H1 (cell line): Measurements from ENCODE around the gene ACYP1. TPM values are rescaled to one million over a fixed set of nuclear protein-coding genes. Genes with fewer than 3 reads are reported as not detected.

Experiments
- CREB1 ChIP-seq: IDR thresholded peaks from 2 replicates; pipeline ENCODE4 v1.6.1; 2012; ENCODE audit warnings: inconsistent platforms
- E2F6 ChIP-seq: IDR thresholded peaks from 2 replicates; pipeline ENCODE4 v1.6.1; 2012; ENCODE audit warnings: inconsistent platforms
- EP300 ChIP-seq, 2 experiments: IDR thresholded peaks; 1 replicate in 1 of 2; 2 replicates in 1 of 2; pipeline ENCODE4 v1.6.1; 2011 to 2012; ENCODE audit warnings: low read depth in 2 of 2, low read length in 2 of 2, mild to moderate bottlenecking in 2 of 2, borderline replicate concordance in 1 of 2, inconsistent platforms in 1 of 2, moderate library complexity in 1 of 2
- EZH2 ChIP-seq: fragments of 200-600 bp; sonication (generic); IDR thresholded peaks from 2 replicates; pipeline ENCODE4 v1.7.1; 2012; ENCODE audit warnings: low read depth, mild to moderate bottlenecking, moderate library complexity, low read length, inconsistent platforms; ENCODE audit not compliant: severe bottlenecking
- GTF2F1 ChIP-seq: IDR thresholded peaks from 2 replicates; pipeline ENCODE4 v1.6.1; 2012; ENCODE audit warnings: low read depth, low read length, improper control_type of control experiment, borderline replicate concordance
- MAFK ChIP-seq: IDR thresholded peaks from 2 replicates; pipeline ENCODE4 v1.6.1; 2012; ENCODE audit warnings: low read depth, mild to moderate bottlenecking, improper control_type of control experiment, low read length
- MAX ChIP-seq: IDR thresholded peaks from 2 replicates; pipeline ENCODE4 v1.6.1; 2012; ENCODE audit warnings: inconsistent platforms
- POLR2AphosphoS5 ChIP-seq: IDR thresholded peaks from 2 replicates; pipeline ENCODE4 v1.6.1; 2011; ENCODE audit warnings: low read depth, low read length
- POU5F1 ChIP-seq: IDR thresholded peaks from 2 replicates; pipeline ENCODE4 v1.6.1; 2011; ENCODE audit warnings: low read depth, mild to moderate bottlenecking, low read length, moderate library complexity
- RAD21 ChIP-seq, 2 experiments: IDR thresholded peaks in 1 of 2; conservative IDR thresholded peaks in 1 of 2; 2 replicates each; pipeline ENCODE4 v1.6.1; 2011; ENCODE audit warnings: low read depth in 2 of 2, low read length in 2 of 2, improper control_type of control experiment in 1 of 2, inconsistent platforms in 1 of 2, mild to moderate bottlenecking in 1 of 2, moderate library complexity in 1 of 2
- RBBP5 ChIP-seq: IDR thresholded peaks from 2 replicates; pipeline ENCODE4 v1.7.1; 2012; ENCODE audit warnings: low read depth, mild to moderate bottlenecking, inconsistent platforms, low read length, moderate library complexity, borderline replicate concordance
- RFX5 ChIP-seq: IDR thresholded peaks from 2 replicates; pipeline ENCODE4 v1.6.1; 2011; ENCODE audit warnings: low read depth, low read length, improper control_type of control experiment, borderline replicate concordance
- RXRA ChIP-seq: IDR thresholded peaks from 2 replicates; pipeline ENCODE4 v1.6.1; 2011; ENCODE audit warnings: low read depth, mild to moderate bottlenecking, low read length, moderate library complexity; ENCODE audit not compliant: insufficient read depth
- SIN3A ChIP-seq, 2 experiments: IDR thresholded peaks in 1 of 2; conservative IDR thresholded peaks in 1 of 2; 2 replicates each; pipeline ENCODE4 v1.6.1; 2011 to 2012; ENCODE audit warnings: low read length in 2 of 2, improper control_type of control experiment in 1 of 2, low read depth in 1 of 2, mild to moderate bottlenecking in 1 of 2
- SRF ChIP-seq: IDR thresholded peaks from 2 replicates; pipeline ENCODE4 v1.6.1; 2011; ENCODE audit warnings: mild to moderate bottlenecking, low read depth, low read length, moderate library complexity
- polyA plus RNA-seq, 7 experiments: library from polyadenylated mRNA; depleted of rRNA in 3 of 7; stranded (reverse) in 5 of 7; unstranded in 2 of 7; fragments of >200 nt in 5 of 7; fragments of 200-250 nt in 2 of 7; gene quantifications; 1 replicate in 5 of 7; 2 replicates in 1 of 7; 4 replicates in 1 of 7; pipeline versions ENCODE4 v1.2.1 to v1.2.3, GENCODE V29; 2011 to 2013; ENCODE audit warnings: missing spikeins in 2 of 7, mixed read lengths in 2 of 7
- total RNA-seq: library from RNA; stranded (reverse); fragmentation: NEBNext Ultra II Directional; extraction: Animal tissue kit (Norgen Biotek cat#: 25700); gene quantifications from 2 replicates; pipeline ENCODE4 v1.2.1, GENCODE V29; 2021

ACYP1 gene
- total and polyA plus RNA-seq, 2 of the 8 experiments (the other 6 are each of a cell fraction or from before 2014, with no cell fraction given) = 22.3 to 24.8 TPM

- TF ChIP-seq RXRA = no peak
- TF ChIP-seq MAFK = no peak
- TF ChIP-seq RBBP5 = no peak
- no peak for TF ChIP-seq POU5F1
- TF ChIP-seq POLR2AphosphoS5 = no peak
- TF ChIP-seq EP300 (IDR thresholded peaks at IDR 0.05; ENCODE audit: borderline replicate concordance in 1 of 2, low read depth in 2 of 2, low read length in 2 of 2) = no peak
- peak; percentile 43; the same call in 1 of the 2 replicates for TF ChIP-seq MAX
- no peak for TF ChIP-seq CREB1
- no peak for TF ChIP-seq RAD21 (IDR thresholded peaks at IDR 0.05 in 1 of 2, conservative IDR thresholded peaks at IDR 0.05 in 1 of 2; ENCODE audit: low read depth in 2 of 2, low read length in 2 of 2)
- TF ChIP-seq GTF2F1 = no peak
- TF ChIP-seq SIN3A (conservative IDR thresholded peaks at IDR 0.05 in 1 of 2, IDR thresholded peaks at IDR 0.05 in 1 of 2; ENCODE audit: low read depth in 1 of 2, low read length in 2 of 2) = peak; percentile 52 to 56; a peak in 2 of 4 replicates
- no peak for TF ChIP-seq EZH2
- no peak for TF ChIP-seq SRF
- no peak for TF ChIP-seq RFX5
- no peak for TF ChIP-seq E2F6
These were observed 6.0 kb upstream of the ACYP1 start (continued) for GRCh38 chr14:75069811-75070145.
